WTC11 (cell line): Measurements from ENCODE around the gene LRRFIP1. TPM values are rescaled to one million over a fixed set of nuclear protein-coding genes. Genes with fewer than 3 reads are reported as not detected.

ENCODE experiments used
- ATAC-seq: fragments of 200-7000 bp; cut with Tn5 transposase; 2 replicates; pipeline ENCODE4 v1.10.0; 2021; ENCODE audit warnings: mild to moderate bottlenecking, moderate library complexity
- Bru-seq: library from RNA; stranded (reverse); fragments of 400-500 nt; gene quantifications from one replicate; lab custom pipeline; 2021; lab: Mats Ljungman, UMichigan
- CTCF ChIA-PET: fragments of 300-600 bp; sonication (Branson Sonifier 250); formaldehyde crosslinking; loops from one replicate; lab custom pipeline; 2021; ENCODE audit warnings: antibody characterized with exemption; lab: Charles Lee
- POLR2A ChIA-PET: fragments of 350-600 bp; sonication (Branson Sonifier 250); formaldehyde crosslinking; loops from one replicate; lab custom pipeline; 2021; ENCODE audit warnings: antibody characterized with exemption; lab: Charles Lee
- DNase-seq: peaks from one replicate; pipeline ENCODE4 v3.0.0; 2021; ENCODE audit warnings: low spot score
- H3K27ac Mint-ChIP-seq: 2 replicates; pipeline ENCODE4 v1.8.0; 2021; ENCODE audit warnings: mixed read lengths
- H3K27me3 Mint-ChIP-seq: 2 replicates; pipeline ENCODE4 v1.8.0; 2021; ENCODE audit warnings: low read depth, mild to moderate bottlenecking, moderate library complexity, mixed read lengths
- H3K36me3 Mint-ChIP-seq: 2 replicates; pipeline ENCODE4 v1.8.0; 2021; ENCODE audit warnings: mixed read lengths
- H3K4me1 Mint-ChIP-seq: 2 replicates; pipeline ENCODE4 v1.8.0; 2022; ENCODE audit warnings: mixed read lengths
- H3K4me3 Mint-ChIP-seq: 2 replicates; pipeline ENCODE4 v1.8.0; 2021; ENCODE audit warnings: mild to moderate bottlenecking, moderate library complexity, mixed read lengths
- H3K9me3 Mint-ChIP-seq: 2 replicates; pipeline ENCODE4 v1.8.0; 2021; ENCODE audit warnings: mixed read lengths
- AFF4 ChIP-seq: sonication (generic); formaldehyde crosslinking; IDR thresholded peaks from 2 replicates; pipeline ENCODE4 v1.8.1; 2023; ENCODE audit warnings: mild to moderate bottlenecking, missing genetic modification reagents, borderline replicate concordance
- E2F1 ChIP-seq: sonication (generic); formaldehyde crosslinking; IDR thresholded peaks from 2 replicates; pipeline ENCODE4 v1.8.0; 2022; ENCODE audit warnings: mild to moderate bottlenecking, missing genetic modification reagents
- E2F4 ChIP-seq: sonication (generic); formaldehyde crosslinking; IDR thresholded peaks from 2 replicates; pipeline ENCODE4 v1.8.1; 2022; ENCODE audit warnings: low read depth, mild to moderate bottlenecking, moderate library complexity, missing genetic modification reagents, borderline replicate concordance
- EMX1 ChIP-seq: fragments of 250-450 bp; sonication (Bioruptor Pico); IDR thresholded peaks from 2 replicates; pipeline ENCODE4 v1.8.0; 2021; ENCODE audit warnings: mild to moderate bottlenecking
- ERG ChIP-seq: fragments of 250-450 bp; sonication (Bioruptor Pico); IDR thresholded peaks from 2 replicates; pipeline ENCODE4 v1.8.0; 2021; ENCODE audit warnings: mild to moderate bottlenecking
- ESRRA ChIP-seq: sonication (generic); formaldehyde crosslinking; IDR thresholded peaks from 2 replicates; pipeline ENCODE4 v1.8.1; 2022; ENCODE audit warnings: mild to moderate bottlenecking, missing genetic modification reagents, borderline replicate concordance
- ETV6 ChIP-seq: sonication (generic); formaldehyde crosslinking; IDR thresholded peaks from 2 replicates; pipeline ENCODE4 v1.8.1; 2022; ENCODE audit warnings: mild to moderate bottlenecking, missing genetic modification reagents
- FOXP1 ChIP-seq: sonication (generic); formaldehyde crosslinking; IDR thresholded peaks from 2 replicates; pipeline ENCODE4 v1.8.0; 2022; ENCODE audit warnings: missing genetic modification reagents, mild to moderate bottlenecking, moderate library complexity, borderline replicate concordance
- HMGXB4 ChIP-seq: sonication (generic); formaldehyde crosslinking; IDR thresholded peaks from 2 replicates; pipeline ENCODE4 v1.8.1; 2023; ENCODE audit warnings: mild to moderate bottlenecking, moderate library complexity, missing genetic modification reagents
- MAX ChIP-seq: sonication (generic); formaldehyde crosslinking; IDR thresholded peaks from 2 replicates; pipeline ENCODE4 v1.8.0; 2022; ENCODE audit warnings: mild to moderate bottlenecking, missing genetic modification reagents
- PRRX2 ChIP-seq: fragments of 250-450 bp; sonication (Bioruptor Pico); IDR thresholded peaks from 2 replicates; pipeline ENCODE4 v1.8.0; 2021; ENCODE audit warnings: mild to moderate bottlenecking
- SOX15 ChIP-seq: fragments of 250-450 bp; sonication (Bioruptor Pico); IDR thresholded peaks from 2 replicates; pipeline ENCODE4 v1.9.0; 2021; ENCODE audit warnings: mild to moderate bottlenecking
- TEAD1 ChIP-seq: sonication (generic); formaldehyde crosslinking; IDR thresholded peaks from 2 replicates; pipeline ENCODE4 v1.8.0; 2022; ENCODE audit warnings: mild to moderate bottlenecking, missing genetic modification reagents
- USF1 ChIP-seq: sonication (generic); formaldehyde crosslinking; IDR thresholded peaks from 2 replicates; pipeline ENCODE4 v1.8.0; 2022; ENCODE audit warnings: mild to moderate bottlenecking, missing genetic modification reagents
- USF2 ChIP-seq: sonication (generic); formaldehyde crosslinking; IDR thresholded peaks from 2 replicates; pipeline ENCODE4 v1.8.1; 2023; ENCODE audit warnings: mild to moderate bottlenecking, missing genetic modification reagents, moderate library complexity
- ZNF423 ChIP-seq: fragments of 250-450 bp; sonication (Bioruptor Pico); IDR thresholded peaks from 2 replicates; pipeline ENCODE4 v2.1.2; 2022; ENCODE audit warnings: mild to moderate bottlenecking, moderate library complexity
- long read RNA-seq, 3 experiments: library from RNA in 1 of 3; library from capped mRNA in 1 of 3; library from polyadenylated mRNA in 1 of 3; unstranded in 2 of 3; stranded (forward) in 1 of 3; transcript quantifications; one replicate each; pipeline ENCODE4 v2.0.0, GENCODE V29; 2021
- total RNA-seq: library from RNA; stranded (reverse); gene quantifications from 3 replicates; pipeline ENCODE4 v1.2.3, GENCODE V29; 2021

LRRFIP1 gene
- total RNA-seq (70.6 to 88.4 TPM (median 71.2 TPM) in 3 replicates), Bru-seq, nascent RNA (percentile 84 among the genes with signal in this experiment)
- long read RNA-seq, experiment 1, transcript LRRFIP1-202 (8 exons, 3,709 nt), result major isoform, 96 of 575 reads
- long read RNA-seq, experiment 1, transcript LRRFIP1-211 (6 exons, 2,869 nt), result minor isoform, 6 of 575 reads
- long read RNA-seq, experiment 1, partial matches to known transcripts, result 38 of 575 reads
- long read RNA-seq, experiment 1, other reads (novel, unspliced or antisense), result 434 of 575 reads
- long read RNA-seq, experiment 2, partial matches to known transcripts, result 35 of 91 reads
- long read RNA-seq, experiment 2, other reads (novel, unspliced or antisense), result 50 of 91 reads
- long read RNA-seq, experiment 3, partial matches to known transcripts, result 4 of 40 reads
- long read RNA-seq, experiment 3, other reads (novel, unspliced or antisense), result 36 of 40 reads

GRCh38 chr2:237627441-237628246, at the start of gene LRRFIP1:
Gene LRRFIP1, plus strand, starts transcription at chr2:237627587. Its CDS starts 58 bp downstream, at chr2:237627645.
- Mint-ChIP-seq H3K27me3 (peaks cover 41% of the 10 kb centered on the region), H3K4me1 (peaks cover 42% of the 10 kb centered on the region), H3K9me3 (no peaks in the 10 kb centered on the region), H3K4me3 (peak within 1 kb of the TSS; percentile 83), H3K27ac (no peak within 1 kb of the TSS), H3K36me3 (peaks cover 13% of the 10 kb centered on the region)
- DNase-seq (peak; percentile 46), ATAC-seq (peak; percentile 62)
- ChIA-PET CTCF (interaction anchor here (0.9 to 2.2 kb wide), 7 partner anchors 13 to 152 kb away, joined by 3 to 12 read pairs (median 4); no protein-coding TSS in a partner anchor), POLR2A (no interaction called here)
- no peak for TF ChIP-seq EMX1 (CRISPR knock-in tag)
- no peak for TF ChIP-seq ERG
- peak; percentile 61 for TF ChIP-seq USF2
- no peak for TF ChIP-seq SOX15 (CRISPR knock-in tag)
- TF ChIP-seq AFF4 (CRISPR knock-in tag), result no peak
- peak; percentile 84; the same call in 1 of the 2 replicates for TF ChIP-seq FOXP1 (CRISPR knock-in tag)
- TF ChIP-seq E2F4, result 0 out of 2 replicates have a peak, but pooled peaks have one; percentile 23
- no peak for TF ChIP-seq ESRRA (CRISPR knock-in tag)
- TF ChIP-seq USF1 (CRISPR knock-in tag), result 0 out of 2 replicates have a peak, but pooled peaks have one; percentile 13
- TF ChIP-seq TEAD1 (CRISPR knock-in tag), result peak; percentile 53; the same call in 1 of the 2 replicates
- TF ChIP-seq ETV6 (CRISPR knock-in tag), result 0 out of 2 replicates have a peak, but pooled peaks have one; percentile 41
- TF ChIP-seq ZNF423 (CRISPR knock-in tag), result peak; percentile 65
- TF ChIP-seq MAX (CRISPR knock-in tag), result peak; percentile 54; the same call in 1 of the 2 replicates
- TF ChIP-seq HMGXB4 (CRISPR knock-in tag), result 0 out of 2 replicates have a peak, but pooled peaks have one; percentile 30
- TF ChIP-seq PRRX2 (CRISPR knock-in tag), result no peak
- TF ChIP-seq E2F1 (CRISPR knock-in tag), result no peak
